AG04450 (cell line): Measurements from ENCODE around the gene RNPEPL1. TPM values are rescaled to one million over a fixed set of nuclear protein-coding genes. Genes with fewer than 3 reads are reported as not detected.

Experiments
- CTCF ChIA-PET: fragments of 300-600, 350-600 bp; formaldehyde crosslinking; extraction: SDS; loops from one replicate; lab custom pipeline; 2022; ENCODE audit warnings: antibody characterized with exemption, inconsistent platforms; lab: Charles Lee
- POLR2A ChIA-PET: fragments of 350-600 bp; formaldehyde crosslinking; extraction: SDS; loops from one replicate; lab custom pipeline; 2021; ENCODE audit warnings: antibody characterized with exemption, inconsistent platforms; lab: Yijun Ruan, JAX
- DNase-seq: peaks from one replicate; pipeline ENCODE4 v3.0.0-alpha.2; 2011; ENCODE audit warnings: low read depth, low spot score
- H3K27ac ChIP-seq: one replicate; pipeline ENCODE4 v1.5.1; 2012; ENCODE audit warnings: low read depth, low read length, control low read depth
- H3K27me3 ChIP-seq: one replicate; pipeline ENCODE4 v1.6.0; 2012; ENCODE audit warnings: low read length; ENCODE audit not compliant: control insufficient read depth, insufficient read depth
- H3K4me3 ChIP-seq: 2 replicates; pipeline ENCODE4 v1.5.1; 2011; ENCODE audit warnings: mild to moderate bottlenecking, low read depth, low read length, control low read depth
- H3K9me3 ChIP-seq: 2 replicates; pipeline ENCODE4 v1.5.1; 2012; ENCODE audit warnings: low read length; ENCODE audit not compliant: control insufficient read depth, insufficient read depth
- polyA plus RNA-seq: library from polyadenylated mRNA; depleted of rRNA; stranded (reverse); fragments of >200 nt; gene quantifications from 2 replicates; pipeline ENCODE4 v1.2.3, GENCODE V29; 2011
- TF ChIP-seq, protein P1 (sequence below): IDR thresholded peaks from 2 replicates; pipeline ENCODE4 v1.5.1; 2011; ENCODE audit warnings: low read depth, low read length, control low read depth, inconsistent platforms

Gene RNPEPL1
- polyA plus RNA-seq, 1 experiment, result 7.2 TPM

- TF ChIP-seq, protein P1, sequence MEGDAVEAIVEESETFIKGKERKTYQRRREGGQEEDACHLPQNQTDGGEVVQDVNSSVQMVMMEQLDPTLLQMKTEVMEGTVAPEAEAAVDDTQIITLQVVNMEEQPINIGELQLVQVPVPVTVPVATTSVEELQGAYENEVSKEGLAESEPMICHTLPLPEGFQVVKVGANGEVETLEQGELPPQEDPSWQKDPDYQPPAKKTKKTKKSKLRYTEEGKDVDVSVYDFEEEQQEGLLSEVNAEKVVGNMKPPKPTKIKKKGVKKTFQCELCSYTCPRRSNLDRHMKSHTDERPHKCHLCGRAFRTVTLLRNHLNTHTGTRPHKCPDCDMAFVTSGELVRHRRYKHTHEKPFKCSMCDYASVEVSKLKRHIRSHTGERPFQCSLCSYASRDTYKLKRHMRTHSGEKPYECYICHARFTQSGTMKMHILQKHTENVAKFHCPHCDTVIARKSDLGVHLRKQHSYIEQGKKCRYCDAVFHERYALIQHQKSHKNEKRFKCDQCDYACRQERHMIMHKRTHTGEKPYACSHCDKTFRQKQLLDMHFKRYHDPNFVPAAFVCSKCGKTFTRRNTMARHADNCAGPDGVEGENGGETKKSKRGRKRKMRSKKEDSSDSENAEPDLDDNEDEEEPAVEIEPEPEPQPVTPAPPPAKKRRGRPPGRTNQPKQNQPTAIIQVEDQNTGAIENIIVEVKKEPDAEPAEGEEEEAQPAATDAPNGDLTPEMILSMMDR, result no peak
- ChIA-PET CTCF (interaction anchor here (1.2 kb wide), 1 partner anchor 105 kb away, joined by 3 read pairs; no protein-coding TSS in a partner anchor), POLR2A (no interaction called here)
- Histone ChIP-seq H3K27ac (no peak overlapping the region), H3K9me3 (no peaks in the 10 kb centered on the region; the same call in 1 of the 2 replicates), H3K27me3 (peaks cover 2% of the 10 kb centered on the region), H3K4me3 (no peak overlapping the region)
- no peak for DNase-seq
These were observed 50.5 kb downstream of the RNPEPL1 start for GRCh38 chr2:240618776-240619175.

DNA sequence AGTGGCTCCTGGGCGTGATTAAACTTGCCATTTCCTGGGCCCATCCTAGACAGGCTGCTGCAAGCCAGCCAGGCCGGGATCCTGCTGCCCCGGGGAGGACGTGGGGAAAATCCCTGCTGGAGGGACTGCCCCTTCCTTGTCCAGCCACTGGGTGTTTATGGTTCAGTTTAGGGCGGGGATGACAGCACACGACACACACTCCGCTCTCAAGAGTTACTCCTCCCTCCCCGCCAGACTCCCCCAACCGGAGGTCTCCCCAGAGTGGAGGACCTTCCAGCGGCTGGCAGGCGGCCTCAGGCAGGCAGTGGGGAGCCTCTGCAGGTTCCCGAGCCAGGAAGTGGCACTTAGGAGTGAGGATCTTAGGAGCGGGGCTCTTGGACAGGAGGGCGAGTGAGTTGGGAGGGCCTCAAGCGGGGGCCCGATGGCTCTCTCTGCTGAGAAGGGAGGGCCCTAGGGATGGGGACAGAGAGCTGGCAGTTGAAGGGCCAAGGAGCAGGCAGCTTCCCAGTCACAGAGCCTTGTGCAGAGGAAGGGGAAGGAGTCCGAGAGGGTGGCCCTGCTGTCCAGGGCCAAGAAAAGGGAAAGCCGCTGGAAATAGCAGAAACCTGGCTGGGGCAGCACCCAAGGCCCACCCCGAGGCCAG is 51.3 kb downstream of the RNPEPL1 start:
- Histone ChIP-seq H3K27me3 (peaks cover 2% of the 10 kb centered on the region), H3K4me3 (no peak overlapping the region), H3K9me3 (no peaks in the 10 kb centered on the region; the same call in 1 of the 2 replicates), H3K27ac (no peak overlapping the region)
- TF ChIP-seq, protein P1, result no peak
- ChIA-PET POLR2A (no interaction called here), CTCF (interaction anchor here (0.5 to 1.2 kb wide), 2 partner anchors 8 to 106 kb away, joined by 3 read pairs; no protein-coding TSS in a partner anchor)
- no peak for DNase-seq

DNA sequence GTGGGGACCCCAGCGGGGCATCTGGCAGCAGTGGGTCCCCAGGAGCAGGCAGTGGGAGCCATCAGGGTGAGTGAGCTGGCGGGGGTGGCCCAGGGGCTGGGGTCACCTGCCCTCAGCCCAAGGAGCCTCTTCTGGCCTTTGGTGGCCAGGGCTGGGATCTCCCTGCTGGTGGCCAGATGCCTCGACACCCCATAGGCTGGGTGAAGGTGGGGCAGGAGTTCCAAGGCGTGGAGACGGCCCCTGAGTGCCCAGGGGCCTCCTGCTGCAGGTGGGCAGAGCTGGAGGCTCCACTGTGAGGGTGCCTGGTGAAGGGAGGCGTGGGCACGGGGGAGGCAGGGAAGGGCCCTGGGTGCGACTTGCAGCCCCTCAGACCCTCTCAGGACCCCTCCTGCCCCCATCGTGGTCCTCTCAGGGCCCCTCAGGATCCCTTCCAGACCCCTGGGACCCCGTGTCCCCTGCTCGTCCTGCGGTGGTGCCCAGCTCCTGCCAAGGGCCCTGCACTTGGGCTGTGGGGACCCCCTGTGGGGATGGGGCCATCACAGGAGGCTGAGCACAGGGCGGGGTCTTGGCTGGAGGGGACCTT is 52.0 kb downstream of the RNPEPL1 start:
- no peak overlapping the region for H3K4me3 ChIP-seq
- no peak for DNase-seq
- POLR2A ChIA-PET, result no interaction called here
- no peak overlapping the region for H3K27ac ChIP-seq
- TF ChIP-seq, protein P1, result no peak
- CTCF ChIA-PET, result interaction anchor here (0.5 kb wide), 1 partner anchor 8 kb away, joined by 3 read pairs; no protein-coding TSS in a partner anchor
- no peaks in the 10 kb centered on the region; the same call in 1 of the 2 replicates for H3K9me3 ChIP-seq
- peaks cover 2% of the 10 kb centered on the region for H3K27me3 ChIP-seq

DNA sequence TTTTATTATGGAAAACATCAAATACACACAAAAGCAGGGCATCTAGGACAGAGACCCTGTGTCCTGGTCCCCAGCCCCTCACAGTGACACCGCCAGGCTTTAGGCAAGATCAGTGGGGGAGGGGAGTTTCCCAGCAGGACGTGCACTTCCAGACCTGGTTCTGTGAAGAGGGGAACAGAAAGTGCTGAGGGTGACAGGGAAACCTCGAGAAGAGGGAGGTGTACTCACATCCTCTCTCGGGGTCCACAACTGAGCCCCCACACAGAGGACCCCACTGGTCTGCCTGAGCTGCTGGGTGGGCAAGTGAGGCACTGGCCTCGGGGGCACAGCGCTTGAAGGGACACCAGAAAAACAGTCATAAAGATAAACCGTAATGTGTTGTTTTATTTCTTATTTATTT is 52.6 kb downstream of the RNPEPL1 start:
- DNase-seq, result no peak
- no peaks in the 10 kb centered on the region; the same call in 1 of the 2 replicates for H3K9me3 ChIP-seq
- ChIA-PET POLR2A (interaction anchor here (1.4 kb wide), 1 partner anchor 60 kb away, joined by 3 read pairs; no protein-coding TSS in a partner anchor), CTCF (no interaction called here)
- TF ChIP-seq, protein P1, result no peak
- peaks cover 2% of the 10 kb centered on the region for H3K27me3 ChIP-seq
- H3K27ac ChIP-seq, result no peak overlapping the region
- H3K4me3 ChIP-seq, result no peak overlapping the region

DNA sequence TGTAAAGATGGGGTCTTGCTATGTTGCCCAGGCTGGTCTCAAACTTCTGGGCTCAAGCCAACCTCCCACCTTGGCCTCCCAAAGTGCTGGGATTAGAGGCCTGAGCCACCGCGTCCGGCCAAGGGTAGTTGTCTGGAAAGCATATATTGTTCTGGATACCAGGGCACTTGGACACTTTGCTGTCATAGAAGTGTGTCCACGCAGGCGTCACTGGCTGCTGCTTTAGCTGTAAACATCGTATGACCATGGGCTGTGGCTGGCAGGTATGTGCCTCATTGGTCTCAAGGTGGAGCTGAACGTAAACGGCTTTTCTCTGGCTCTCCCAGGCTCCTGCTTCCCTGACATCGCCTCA is 53.8 kb downstream of the RNPEPL1 start:
- POLR2A ChIA-PET, result interaction anchor here (0.7 to 1.4 kb wide), 2 partner anchors 56 to 61 kb away, joined by 3 read pairs; no protein-coding TSS in a partner anchor
- Histone ChIP-seq H3K4me3 (no peak overlapping the region), H3K9me3 (no peaks in the 10 kb centered on the region; the same call in 1 of the 2 replicates), H3K27me3 (peaks cover 2% of the 10 kb centered on the region), H3K27ac (no peak overlapping the region)
- no peak for DNase-seq
- TF ChIP-seq, protein P1, result no peak
- CTCF ChIA-PET, result no interaction called here
